AG09319 (cell line): ENCODE measurements around the gene SPDYE6.
"Not testable (repeated sequence)": the region's sequence is repeated elsewhere in the genome, so short reads cannot be mapped to it uniquely, and the experiment has no call there.

ENCODE experiments used
- DNase-seq: peaks from one replicate; pipeline ENCODE4 v3.0.0-alpha.2; 2010; ENCODE audit warnings: low read depth; ENCODE audit errors: extremely low read depth
- TF ChIP-seq, protein P1 (sequence below): IDR thresholded peaks from 2 replicates; pipeline ENCODE4 v1.5.1; 2011; ENCODE audit warnings: low read depth, mild to moderate bottlenecking, inconsistent platforms, low read length, moderate library complexity

SPDYE6 gene

DNA sequence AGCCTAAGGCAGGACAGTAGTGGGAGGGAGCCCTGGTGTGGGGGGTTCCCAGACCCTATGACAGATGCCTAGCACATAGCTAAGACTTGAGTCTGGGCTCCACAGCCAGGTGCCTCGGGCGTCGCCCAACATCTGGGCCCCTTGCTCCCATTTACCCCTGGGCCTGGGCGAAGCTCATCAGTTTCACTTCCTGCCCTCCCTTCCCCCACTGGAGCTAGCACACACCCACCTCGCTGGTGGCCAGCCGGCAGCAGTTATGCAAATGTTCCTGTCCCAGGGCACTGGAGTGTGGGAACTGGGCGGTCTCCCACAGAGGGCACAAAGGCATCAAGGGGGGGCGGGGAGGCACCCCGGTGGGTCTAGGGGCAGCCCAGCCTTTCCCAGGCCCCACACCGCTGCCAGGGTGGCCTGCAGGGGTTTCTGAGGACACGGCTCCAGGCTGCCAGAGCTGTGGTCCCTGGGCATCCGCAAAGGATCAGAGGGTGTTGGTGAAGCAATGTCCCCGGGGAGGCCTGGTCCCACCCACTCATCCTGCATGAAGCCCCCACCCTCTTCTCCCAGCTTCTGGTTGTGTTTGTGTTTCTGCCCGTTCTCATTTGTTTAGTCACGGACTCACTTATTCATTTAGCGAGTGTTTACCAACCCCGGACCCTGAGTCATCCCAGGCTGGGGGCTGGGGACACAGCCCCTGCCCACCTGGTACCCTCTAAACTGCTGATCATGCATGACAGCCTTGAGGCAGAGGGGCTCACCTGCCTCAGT is 49.1 kb downstream of the SPDYE6 start:
- DNase-seq = no peak
- TF ChIP-seq, protein P1, sequence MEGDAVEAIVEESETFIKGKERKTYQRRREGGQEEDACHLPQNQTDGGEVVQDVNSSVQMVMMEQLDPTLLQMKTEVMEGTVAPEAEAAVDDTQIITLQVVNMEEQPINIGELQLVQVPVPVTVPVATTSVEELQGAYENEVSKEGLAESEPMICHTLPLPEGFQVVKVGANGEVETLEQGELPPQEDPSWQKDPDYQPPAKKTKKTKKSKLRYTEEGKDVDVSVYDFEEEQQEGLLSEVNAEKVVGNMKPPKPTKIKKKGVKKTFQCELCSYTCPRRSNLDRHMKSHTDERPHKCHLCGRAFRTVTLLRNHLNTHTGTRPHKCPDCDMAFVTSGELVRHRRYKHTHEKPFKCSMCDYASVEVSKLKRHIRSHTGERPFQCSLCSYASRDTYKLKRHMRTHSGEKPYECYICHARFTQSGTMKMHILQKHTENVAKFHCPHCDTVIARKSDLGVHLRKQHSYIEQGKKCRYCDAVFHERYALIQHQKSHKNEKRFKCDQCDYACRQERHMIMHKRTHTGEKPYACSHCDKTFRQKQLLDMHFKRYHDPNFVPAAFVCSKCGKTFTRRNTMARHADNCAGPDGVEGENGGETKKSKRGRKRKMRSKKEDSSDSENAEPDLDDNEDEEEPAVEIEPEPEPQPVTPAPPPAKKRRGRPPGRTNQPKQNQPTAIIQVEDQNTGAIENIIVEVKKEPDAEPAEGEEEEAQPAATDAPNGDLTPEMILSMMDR = no peak

DNA sequence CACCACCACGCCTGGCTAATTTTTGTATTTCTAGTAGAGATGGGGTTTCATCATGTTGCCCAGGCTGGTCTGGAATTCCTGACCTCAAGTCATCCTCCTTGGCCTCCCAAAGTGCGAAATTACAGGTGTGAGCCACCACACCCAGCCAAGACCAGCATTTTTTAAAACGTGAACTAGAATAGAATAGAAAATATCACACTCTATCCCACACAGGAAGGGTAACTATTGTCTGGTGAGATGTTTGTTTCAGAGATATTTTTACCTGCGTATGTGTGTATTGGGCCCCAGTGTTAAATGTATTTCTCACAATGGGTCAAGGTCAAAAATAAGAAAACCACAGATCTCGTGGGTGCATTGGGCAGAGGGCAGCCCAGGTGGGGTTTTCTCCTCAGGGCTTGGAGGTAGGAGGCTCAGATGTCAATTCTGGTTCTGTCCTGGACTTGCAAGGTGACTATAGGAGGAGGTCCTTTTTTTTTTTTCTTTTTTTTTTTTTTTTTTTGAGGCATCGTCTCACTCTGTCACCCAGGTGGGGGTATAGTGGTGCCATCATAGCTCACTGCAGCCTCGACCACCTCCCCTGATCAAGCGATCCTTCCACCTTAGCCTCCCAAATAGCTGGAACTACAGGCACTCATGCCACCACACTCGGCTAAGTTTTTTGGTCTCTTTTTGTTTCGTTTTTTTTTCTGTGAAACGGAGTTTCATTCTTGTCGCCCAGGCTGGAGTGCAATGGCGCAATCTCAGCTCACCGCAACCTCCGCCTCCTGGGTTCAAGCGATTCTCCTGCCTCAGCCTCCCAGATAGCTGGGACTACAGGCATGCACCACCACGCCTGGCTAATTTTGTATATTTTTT is 50.6 kb downstream of the SPDYE6 start:
- TF ChIP-seq, protein P1 = no peak
- DNase-seq = no peak

DNA sequence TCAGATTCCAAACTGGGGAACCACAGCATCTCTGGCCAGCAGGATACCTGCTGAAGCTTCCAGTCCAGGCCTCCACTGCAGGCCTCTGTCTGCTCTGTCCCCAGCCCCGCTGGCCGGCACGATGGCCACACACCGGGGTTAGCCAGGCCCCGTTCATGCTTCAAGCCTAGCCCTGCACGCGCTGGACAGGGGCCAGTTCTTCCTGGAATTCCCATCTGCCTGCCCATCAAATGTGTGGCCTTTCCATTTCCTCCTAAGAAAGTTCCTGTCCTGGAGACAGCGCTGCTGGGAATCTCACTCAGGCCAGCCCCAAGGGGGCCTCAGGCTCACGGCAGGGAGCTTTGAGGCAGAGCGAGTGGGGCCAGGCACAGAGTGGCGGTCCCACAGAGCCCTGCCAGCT is 51.6 kb downstream of the SPDYE6 start:
- DNase-seq = no peak
- TF ChIP-seq, protein P1 = no peak

DNA sequence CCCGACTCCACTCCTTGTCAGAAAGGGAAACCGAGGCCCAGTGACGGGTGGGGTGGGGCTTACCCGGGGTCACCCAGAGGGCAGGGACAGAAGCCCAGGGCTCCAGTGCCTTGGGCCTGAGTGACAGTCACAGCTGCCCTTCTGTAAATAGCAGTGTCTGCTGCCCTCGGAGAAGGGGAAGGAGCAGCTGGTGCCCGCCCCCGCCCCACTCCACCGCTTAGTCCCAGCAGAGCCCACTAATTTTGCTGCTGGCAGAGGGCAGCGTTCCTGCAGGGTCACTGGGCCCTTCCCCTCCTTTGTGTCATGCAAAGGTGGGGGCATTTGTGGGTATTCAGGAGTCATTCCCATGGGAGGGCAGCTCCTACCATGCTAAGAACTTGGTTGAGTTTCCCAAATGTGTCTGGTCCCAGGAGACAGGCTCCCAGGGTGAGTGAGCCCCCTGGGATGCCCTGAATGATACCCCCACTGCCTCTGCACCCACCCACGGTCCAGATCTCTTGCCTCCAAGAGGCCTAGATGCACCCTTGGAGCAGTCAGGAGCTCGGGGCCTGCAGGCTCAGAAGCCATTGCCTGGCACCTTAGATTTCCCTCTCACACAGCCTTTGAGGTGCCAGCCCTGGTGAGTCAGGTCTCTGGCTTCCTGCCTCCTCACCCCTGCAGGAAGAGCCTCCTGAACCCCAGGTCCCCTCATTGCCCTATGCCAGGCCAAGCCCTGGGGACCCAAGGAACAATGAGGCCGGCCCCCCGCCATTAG is 52.4 kb downstream of the SPDYE6 start:
- TF ChIP-seq, protein P1 = no peak
- DNase-seq = no peak

DNA sequence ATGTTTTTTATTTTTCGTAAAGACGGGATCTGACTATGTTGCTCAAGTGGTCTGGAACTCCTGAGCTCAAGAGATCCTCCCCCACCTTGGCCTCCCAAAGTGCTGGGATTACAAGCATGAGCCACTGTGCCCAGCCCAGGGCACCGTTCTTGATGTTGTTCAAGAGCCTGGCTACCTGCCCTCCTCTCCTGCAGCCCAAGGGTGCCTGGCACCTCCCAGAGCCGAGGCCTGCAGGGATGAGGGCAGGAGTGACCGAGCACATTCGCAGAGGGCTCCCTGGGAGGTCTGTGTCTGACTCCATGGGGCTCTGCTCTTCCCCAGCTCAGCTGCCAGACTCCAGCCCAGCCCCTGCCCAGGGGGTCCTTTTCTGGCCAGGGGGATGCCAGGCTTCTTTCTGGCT is 54.2 kb downstream of the SPDYE6 start:
- TF ChIP-seq, protein P1 = no peak
- DNase-seq = no peak

DNA sequence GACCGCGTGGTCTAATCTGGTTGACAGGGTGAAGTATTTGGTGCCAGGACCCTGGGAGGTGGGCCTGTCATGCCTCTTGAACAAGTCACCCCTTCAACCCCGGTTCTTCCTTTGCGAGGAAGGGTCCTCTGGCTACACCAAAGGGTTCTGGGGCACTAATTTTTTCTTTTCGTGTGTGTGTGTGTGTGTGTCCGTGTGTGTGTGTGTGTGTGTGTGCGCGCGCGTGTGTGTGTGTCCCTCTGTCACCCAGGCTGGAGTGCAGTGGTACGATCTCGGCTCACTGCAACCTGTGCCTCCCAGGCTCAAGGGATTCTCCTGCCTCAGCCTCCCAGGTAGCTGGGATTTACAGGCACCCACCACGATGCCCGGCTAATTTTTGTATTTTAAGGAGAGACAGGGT is 54.9 kb downstream of the SPDYE6 start:
- DNase-seq = not testable (repeated sequence)

DNA sequence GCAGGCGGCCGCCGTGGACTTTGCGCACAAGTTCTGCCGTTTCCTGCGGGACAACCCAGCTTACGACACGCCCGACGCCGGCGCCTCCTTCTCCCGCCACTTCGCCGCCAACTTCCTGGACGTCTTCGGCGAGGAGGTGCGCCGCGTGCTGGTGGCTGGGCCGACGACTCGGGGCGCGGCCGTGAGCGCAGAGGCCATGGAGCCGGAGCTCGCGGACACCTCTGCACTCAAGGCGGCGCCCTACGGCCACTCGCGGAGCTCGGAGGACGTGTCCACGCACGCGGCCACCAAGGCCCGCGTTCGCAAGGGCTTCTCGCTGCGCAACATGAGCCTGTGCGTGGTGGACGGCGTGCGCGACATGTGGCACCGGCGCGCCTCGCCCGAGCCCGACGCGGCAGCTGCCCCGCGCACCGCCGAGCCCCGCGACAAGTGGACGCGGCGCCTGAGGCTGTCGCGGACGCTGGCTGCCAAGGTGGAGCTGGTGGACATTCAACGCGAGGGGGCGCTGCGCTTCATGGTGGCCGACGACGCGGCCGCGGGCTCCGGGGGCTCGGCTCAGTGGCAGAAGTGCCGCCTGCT is 55.5 kb downstream of the SPDYE6 start:
- no peak for DNase-seq
- TF ChIP-seq, protein P1 = peak; percentile 7
